ENCODE measurements around the gene GATAD1.
"Not testable (repeated sequence)": the region's sequence is repeated elsewhere in the genome, so short reads cannot be mapped to it uniquely, and the experiment has no call there.

GRCh38 chr7:92468589-92468988 lies 21.3 kb downstream of the GATAD1 start:
- not testable (repeated sequence) for TF ChIP-seq EZH2phosphoT487 (conservative IDR thresholded peaks at IDR 0.05; ENCODE audit: low read length); CTCF (IDR thresholded peaks at IDR 0.05; ENCODE audit: insufficient read depth, low read length, poor library complexity, severe bottlenecking)
